GM19438 (cell line): ENCODE data around the gene BID.

Experiments used
- ATAC-seq: cut with Tn5 transposase; IDR thresholded peaks from one replicate; pipeline ENCODE4 v1.9.1; 2021; ENCODE audit warnings: low read depth; ENCODE audit not compliant: unreplicated experiment

BID gene

DNA sequence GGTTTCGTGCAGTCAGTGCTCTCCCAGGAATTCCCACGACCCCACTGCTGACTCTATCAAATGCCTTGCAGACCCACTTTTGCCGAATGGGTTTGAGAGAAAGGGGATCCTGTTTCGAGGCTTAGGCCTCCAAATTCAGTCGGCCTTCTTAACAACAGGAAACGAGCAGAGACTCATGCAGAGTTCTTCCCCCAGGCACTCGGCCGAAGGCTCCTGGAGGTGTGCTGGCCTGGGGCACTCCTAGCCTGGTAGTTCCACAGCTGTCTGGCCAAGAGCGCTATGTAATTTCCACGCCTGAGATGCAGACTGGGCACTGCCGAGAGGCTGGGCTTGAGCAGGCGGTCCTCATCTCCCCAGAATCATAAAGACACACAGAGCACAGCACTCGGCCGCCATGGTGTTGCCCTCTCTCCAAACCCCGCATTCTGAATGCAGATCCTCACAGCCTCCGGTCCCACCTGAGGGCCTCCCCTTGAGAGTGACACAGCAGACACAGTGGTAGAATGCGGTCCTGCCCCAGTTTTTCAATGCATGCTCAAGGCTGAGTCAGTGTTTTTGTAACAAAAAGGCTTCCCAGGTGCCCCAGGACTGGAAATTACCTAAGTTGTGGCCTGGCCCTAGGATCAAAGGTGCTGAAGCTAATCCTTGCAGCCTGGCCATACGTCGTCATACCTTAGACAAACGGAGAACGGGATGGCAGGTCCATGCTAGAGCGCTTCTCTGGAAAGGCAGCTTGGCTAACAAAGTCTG, 30.2 kb upstream of the BID start:
- no peak for ATAC-seq

DNA sequence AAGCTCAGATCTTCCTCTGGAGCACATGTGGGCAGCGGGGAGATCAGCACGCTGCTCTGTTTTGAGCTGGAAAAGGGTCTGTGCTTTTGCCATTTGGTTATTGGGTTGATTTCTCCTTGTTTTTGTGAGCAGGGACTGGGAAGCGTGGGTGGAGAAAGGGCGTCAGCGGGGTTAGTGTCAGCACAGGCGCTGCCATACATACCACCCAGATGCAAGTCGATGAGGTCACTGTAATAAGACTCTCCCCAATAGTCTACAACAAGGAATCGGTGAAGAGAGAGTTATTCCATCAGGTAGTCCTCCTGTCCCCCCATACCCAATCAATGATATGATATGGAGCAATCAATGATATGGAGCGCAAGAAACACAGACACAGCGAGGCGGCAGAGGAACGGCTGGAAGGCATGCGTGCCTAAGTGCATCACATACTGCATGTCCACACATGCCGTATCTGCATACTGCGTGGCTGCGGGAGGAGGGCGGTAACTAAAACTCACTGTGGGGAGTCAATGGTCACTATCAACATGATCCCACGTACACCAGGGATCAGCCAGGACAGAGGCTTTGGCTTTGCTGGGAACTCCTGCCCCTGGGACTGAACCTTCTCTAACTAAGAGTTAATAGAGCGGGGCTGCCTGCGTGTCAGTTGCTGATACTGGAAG, 29.5 kb upstream of the BID start:
- ATAC-seq, result no peak

DNA sequence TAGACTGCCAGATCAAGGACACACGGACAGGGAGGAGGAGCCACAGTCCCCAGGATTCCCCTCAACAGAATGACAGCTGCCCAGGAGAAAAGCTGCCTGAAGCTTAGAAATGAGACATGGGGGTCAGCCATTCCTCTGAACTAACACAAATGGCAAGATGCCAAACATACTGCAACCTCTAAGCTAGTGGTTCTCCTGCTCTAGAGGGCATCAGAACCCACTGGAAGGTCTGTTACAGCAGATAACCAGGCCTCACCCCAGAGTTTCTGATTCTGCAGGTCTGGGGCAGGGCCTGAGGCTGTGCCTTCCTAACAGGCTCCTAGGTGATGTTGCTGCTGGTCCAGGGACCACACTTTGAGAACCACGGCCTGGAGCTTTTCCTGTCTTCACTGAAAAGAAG, 28.6 kb upstream of the BID start:
- no peak for ATAC-seq

DNA sequence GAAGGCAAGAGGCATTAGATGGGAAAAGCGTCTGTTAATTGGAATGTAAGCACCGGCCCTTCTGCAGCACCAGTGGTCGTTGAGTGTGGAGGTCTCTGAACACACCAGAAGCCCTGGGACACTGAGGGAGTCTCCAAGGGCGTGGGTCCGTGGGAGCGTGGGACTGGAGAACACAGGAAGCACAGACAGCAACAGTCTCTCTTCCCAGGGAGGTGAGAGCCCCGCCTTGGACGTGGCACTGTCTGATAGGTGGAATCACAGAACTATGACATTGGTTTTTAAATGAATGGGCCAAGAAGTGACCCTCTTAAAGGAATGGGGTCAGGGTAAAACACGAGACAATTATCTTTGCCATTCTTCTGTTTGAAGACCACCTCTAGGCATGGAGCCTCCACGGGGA, 28.1 kb upstream of the BID start:
- no peak for ATAC-seq

DNA sequence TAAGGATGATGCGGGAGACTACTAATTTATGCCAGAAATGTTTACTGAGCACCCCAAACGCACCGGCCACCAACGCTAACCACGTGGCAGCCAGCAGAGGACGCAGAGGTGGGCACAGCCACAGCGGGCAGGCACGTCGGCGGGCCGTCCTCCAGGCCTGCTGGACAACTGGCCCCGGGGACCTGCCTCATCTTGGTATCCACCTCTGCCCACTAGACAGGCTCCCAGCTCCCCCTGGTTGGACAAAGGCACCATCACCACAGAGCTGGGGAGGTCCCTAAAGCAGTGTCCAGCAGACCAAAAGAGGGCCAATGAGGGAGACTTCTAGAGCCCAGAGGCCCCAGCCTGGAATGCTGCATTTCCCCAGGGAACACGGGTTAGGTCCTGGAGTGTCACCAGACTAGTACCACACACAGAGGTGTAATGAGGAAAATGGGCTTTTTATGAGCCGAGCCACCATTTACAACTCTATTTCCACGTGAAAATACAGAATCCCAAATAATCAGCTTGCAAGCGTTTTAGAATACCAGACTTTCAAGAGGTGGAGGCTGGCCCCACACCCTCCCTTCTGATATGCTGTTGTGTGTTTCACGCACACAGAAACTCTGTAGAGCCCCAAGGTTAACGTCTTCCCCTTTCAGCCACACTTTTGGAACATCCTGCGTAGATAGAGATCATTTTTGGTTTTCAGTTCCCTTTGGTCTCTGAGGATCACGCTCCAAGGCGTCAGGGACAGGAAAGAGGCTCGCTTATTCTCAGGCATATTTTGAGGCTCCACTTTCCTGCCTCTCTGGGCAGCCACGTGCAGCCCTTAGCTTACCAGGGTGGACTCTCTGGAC, 23.7 kb upstream of the BID start:
- ATAC-seq, result peak; percentile 54

DNA sequence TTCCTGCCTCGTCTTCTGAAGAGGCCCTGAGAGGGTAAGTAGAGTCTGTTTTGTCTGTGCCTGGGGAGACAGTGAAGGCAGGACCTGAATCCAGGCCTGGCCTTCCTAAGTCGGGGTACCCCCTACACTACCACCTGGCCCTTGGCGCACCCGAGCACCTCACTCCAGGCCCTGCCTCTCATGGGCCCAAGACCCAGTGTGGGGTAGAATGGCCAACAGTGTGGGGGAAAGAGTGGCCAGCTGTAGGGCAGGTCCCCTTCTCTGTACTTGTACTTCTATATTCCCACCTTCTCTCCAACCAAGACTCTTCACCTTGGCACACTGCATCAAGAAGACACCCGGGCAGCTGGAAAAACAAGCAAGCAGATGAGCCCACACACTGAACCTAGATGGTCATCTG, 22.4 kb upstream of the BID start:
- no peak for ATAC-seq

DNA sequence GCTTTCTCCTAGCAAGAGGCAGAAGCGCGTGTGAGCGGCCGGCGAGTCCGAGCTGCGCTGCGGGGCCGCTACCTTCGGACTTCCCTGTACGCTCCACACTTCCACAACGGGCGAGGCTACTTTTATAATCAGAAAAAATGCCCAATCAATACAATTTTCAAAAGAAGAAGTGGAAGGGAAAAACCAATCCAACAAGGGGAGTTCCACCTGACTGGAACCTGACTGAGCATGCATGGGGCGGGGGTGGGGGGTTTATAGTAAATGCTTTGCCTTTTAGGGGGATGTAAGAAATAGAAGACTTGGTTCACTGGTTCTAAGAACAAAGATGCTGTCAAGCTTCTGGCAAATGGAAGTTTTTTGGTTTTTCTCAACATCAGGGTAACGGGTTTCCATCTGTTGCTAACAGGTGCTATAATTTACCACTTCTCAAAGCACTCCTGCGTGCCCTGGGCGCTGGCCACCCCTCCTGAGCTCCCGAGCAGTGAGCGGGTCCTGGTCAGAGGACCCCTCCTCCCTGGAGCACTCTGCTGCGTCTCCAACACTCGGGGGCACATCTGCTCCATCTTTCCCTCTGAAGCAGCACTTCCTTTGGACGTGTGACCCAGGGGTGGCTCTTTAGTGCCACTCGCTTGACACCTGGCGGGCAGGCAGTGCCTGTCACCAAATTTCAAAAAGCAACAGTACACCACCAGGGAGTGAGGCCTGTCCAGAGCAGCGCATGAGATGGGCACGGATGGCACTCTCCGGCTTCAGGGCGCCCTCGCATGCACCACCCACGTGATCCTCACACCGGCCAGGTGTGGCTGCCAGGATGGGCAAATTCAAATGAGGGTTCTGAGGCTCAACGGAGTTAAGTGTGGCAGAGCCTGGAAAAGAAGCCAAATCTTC, 21.6 kb upstream of the BID start:
- no peak for ATAC-seq

DNA sequence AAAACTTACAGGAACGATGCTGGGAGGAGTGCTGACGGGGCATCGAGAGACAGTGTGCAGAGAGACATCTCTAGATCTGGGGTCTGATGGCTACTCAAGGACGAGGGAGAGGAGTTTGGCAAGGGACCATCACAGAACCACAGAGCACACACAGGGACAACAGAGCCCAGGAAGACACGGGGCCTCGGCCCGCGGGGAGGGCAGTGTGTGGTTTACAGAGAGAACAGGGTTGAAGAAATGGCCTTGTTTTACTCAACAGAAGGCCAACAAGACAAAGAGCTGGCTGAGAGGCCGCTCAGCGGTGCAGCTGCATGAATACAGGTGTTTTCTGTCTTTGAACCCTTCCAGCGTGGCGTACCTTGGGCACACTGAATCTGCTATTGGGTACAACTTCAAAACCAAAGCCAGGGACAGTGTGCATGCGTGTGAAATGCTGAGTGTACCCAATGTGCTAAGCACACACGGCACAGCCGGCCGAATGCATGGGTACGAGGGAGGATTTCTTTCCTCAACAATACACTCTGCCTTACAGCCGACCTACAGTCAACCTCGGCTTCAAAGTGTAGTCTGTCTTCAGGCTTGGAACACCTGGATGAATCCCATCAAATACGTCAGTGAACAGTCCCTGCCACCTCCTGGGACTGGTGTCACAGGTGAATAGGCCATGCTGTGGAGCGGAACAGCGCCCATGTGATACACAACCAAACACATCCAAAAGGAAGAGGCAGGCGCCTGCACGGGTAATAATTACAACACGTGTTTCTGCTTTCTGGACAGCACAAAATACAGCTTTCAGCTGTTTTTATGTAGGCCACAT, 20.7 kb upstream of the BID start:
- ATAC-seq, result no peak

DNA sequence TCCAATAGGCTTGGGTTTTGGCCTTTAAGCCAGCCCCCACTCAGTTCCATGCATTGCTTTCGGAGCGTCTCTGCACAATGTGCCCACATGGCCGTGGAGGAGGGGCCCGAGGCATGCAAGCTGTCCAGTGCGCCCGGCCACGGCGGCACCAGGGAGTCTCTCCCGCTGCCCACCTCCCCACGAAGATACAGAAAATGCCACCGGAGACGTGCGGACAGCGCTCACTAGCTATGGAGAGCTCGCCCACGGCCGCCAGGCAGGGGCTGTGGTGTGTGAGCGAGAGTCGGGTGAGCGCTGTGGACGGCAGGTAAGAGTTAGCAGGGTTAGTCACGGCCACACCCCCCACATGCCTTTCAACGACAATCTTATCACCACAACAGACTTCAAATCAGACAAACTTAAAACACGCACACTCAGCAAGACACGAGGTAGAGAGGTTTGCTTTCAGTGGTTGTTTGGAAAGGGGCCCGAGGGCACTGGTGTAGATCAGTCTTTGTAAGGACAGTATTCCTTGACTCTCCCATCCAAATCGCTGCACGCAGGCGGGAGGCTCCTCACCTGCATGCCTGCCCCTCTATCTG, 18.7 kb upstream of the BID start:
- ATAC-seq, result no peak

DNA sequence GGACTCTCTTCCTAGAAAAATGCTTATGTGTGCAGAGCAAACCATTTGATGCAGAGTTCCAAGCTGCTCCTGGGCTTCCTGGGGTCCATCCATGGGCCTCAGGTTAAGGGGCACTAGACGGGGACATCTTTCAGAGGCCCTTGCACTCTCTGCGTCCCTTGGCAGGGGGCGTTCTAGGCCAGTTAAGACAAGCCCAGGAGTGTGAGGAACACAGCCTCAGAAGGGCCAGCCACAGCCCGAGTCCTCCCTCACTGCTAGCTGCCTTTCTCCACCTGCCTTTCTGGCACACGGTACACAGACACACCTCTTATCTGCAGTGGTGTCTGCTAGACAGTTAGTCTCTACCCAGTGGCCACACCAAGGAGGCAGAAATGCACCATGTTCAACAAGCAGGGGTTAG, 18.0 kb upstream of the BID start:
- no peak for ATAC-seq

DNA sequence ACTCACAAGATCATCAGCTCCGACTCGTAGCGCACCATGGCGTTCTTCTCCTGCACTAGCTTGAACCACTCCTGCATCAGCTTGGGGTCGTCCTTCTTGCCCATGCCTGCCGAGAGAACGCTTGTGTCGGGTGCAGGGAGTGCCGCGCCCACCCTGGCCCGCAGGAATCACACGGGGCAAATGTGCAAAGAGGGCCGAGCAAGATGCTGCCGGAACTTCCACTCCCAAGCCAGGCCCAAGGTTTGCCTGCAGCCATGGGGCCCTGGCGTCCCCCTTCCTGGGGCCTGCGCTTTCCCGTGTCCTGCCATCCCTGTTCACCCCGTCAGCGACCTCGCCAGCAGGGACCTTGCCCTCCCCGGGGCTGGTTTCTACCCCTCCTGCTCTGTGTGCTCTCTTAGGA, 16.9 kb upstream of the BID start:
- ATAC-seq, result no peak

DNA sequence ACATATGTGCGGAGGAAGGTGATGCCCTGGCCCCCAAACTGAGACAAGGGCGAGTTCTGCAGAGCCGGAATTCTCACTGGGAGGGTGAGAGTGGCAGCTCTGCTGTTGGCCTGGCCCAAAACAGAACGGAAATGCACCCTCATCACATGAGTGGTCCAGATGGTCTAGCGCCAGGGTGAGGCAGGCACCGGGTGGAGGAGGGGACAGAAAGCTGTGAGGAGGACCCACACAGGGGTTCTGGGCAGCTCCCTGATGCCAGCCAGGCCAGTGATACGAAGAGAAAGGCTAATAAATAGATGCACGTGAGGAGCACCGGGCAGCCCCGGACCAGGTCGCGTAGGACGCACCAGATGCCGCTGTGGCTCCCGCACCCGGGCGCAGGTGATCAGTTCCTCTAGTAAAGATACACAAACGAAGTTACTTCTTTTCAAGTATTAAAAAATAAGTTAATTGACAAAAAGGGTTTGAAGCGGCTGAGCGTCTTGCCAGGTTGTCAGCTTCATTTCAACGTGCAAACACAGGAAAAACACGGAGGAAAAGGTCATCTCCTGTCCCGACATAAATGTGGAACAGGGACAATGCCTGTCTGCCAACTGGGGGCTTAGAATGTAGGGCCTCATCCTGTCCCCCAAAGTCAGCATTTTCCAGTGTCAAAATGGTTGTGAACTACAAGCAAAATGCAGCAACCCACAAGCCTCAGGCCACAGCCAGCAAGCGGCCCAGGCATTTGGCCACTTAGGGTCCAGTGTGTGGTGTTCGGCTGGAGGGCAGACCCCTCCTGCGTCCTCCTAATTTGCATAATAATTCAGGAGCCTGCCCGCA, 15.3 kb upstream of the BID start:
- no peak for ATAC-seq

DNA sequence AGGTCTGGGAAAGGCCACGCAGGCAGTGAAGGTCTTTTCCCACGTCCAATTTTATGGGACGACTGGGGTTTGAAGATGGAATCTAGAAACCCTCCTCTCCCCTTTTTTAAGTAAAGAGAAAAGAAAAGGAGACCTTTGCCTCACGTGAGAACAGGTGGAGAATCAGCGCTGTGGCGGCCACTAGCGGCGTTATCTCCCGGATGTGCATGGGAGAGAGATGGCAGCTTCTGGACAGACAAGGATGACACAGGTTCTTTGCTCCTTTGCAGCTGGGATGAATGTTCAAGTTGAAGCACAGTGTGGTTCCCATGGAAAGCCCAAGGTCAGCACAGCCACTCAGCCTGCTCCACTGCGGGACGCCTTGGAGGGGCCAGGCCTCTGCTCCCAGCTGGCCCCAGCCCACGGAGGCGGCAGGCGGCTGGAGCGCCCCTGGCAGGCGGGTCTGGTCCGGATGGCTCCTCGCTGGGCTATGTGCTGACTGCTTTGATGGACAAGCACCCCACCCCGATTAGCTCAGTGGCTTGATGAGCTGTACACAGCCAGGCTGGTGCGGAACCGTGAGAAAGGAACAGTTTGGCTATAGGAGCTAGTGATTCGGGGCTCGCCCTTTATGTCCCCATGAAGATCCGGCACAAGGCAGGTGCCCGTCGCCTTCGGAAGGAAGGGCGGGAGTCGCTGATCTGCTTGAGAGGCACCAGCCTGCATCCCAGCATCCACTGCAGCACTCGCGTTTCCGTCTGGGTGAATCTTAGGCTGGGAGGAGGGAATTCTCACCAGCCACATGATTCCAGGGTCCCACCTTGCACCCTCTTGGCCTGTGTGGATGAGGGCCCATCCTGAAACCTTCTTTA, 14.5 kb upstream of the BID start:
- no peak for ATAC-seq

DNA sequence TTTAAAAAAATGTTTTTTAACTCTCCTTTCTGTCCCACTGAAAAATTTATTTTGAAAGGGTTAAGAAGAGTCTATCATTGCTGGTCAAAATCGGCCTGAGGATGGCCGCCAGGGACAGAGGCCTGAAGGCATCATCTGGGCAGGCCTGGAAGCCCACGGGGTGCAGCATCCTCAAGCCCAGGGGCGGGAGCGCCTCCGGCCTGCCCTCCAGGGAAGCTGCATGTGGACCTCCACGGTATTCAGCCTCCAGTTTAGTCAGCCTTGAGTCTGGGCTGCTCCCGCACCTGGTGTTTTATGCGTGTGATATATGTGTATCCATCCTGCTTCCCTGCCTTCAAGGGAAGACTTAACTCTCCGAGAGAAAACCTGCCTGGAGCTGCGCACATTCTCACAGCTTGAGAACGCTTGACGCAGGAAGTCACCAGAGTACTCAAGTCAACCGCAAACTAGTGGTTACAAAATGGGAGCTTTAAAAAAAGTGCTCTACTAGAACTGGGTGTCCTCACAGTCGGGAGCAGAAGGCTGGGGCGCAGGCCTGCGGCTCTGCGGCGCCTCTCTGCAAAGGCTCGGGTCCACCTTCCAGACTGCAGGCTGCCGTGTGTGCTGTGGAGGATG, 13.6 kb upstream of the BID start:
- no peak for ATAC-seq

DNA sequence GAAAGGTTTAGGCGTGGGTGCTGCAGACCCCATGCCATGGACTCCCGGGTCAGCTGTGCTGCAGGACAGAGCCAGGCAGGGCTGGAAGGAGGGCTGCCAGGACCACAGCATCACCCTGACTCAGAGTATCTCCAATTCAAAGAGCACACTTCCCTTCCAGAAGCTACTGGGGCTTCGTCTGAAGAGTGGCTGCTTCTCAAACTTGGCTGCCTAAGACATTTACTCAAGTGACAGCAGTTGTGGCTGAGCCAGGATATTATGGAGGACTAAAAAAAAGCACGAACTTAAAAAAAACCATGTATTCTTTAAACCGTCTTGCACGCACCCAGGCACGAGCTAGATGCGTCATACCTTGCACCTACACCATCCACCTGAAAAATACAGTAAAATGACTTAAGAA, 13.0 kb upstream of the BID start:
- no peak for ATAC-seq

DNA sequence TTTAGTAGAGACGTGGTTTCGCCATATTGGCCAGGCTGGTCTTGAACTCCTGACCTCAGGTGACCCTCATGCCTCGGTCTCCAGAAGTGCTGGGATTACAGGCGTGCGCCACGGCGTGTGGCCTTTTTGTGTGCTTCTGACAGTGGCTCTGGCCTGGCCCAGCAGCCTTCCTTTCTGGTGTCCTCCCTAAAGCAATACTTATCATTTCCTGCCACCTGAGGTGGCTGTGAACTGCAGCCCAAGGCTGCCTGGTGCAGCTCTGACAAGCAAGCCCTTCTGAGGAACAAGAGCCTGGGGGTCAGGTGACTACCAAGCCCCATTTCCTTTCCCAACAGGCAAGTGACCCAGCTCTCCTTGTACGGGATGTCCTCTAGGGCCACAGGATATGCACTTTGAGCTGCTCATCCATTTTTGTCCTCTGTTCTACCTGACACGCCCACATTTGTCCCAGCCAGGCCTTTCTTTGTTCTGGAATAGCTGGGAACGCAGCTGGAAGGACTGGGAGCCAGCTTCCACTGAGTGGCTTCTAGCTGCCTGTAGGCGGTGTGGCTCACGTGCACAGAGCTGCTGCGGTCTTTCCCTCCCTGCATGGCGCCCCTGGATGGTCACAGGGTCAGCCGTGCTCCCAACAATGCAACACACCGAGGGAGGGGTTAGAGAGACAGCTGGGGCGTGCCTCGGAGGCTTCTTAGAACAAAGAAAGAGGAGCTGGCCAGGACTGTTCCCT, 12.3 kb upstream of the BID start:
- no peak for ATAC-seq
